ENCODE data around the gene MESP2. TPM values are rescaled to one million over a fixed set of nuclear protein-coding genes. Genes with fewer than 3 reads are reported as not detected.

MESP2 gene
- total RNA-seq, 1 donor from 2014 or later = not detected

GRCh38 chr15:89823836-89824606 is 47.9 kb downstream of the MESP2 start:
- no peak for TF ChIP-seq CTCF (IDR thresholded peaks at IDR 0.05)
- no peaks in the 10 kb centered on the region for H3K9me3 ChIP-seq
- no peaks in the 10 kb centered on the region for H3K36me3 ChIP-seq
- H3K27ac ChIP-seq = no peak overlapping the region
- DNase-seq = peak; percentile 37
- intact Hi-C loops (cut with DNase I) = no loop called here
- peaks cover 18% of the 10 kb centered on the region for H3K4me1 ChIP-seq
- ATAC-seq = no peak
- no peak overlapping the region for H3K4me3 ChIP-seq
- H3K27me3 ChIP-seq = no peaks in the 10 kb centered on the region

GRCh38 chr15:89824607-89824867 is 48.4 kb downstream of the MESP2 start:
- intact Hi-C loops (cut with DNase I) = no loop called here
- H3K4me1 ChIP-seq = peaks cover 20% of the 10 kb centered on the region
- TF ChIP-seq CTCF (IDR thresholded peaks at IDR 0.05) = no peak
- DNase-seq = peak; percentile 49
- no peaks in the 10 kb centered on the region for H3K36me3 ChIP-seq
- no peaks in the 10 kb centered on the region for H3K9me3 ChIP-seq
- no peak overlapping the region for H3K4me3 ChIP-seq
- no peaks in the 10 kb centered on the region for H3K27me3 ChIP-seq
- no peak for ATAC-seq
- no peak overlapping the region for H3K27ac ChIP-seq

- H3K36me3 ChIP-seq = no peaks in the 10 kb centered on the region
- ATAC-seq (peak; percentile 67), DNase-seq (peak; percentile 65)
- H3K27ac ChIP-seq = peak overlapping the region; percentile 30
- H3K4me3 ChIP-seq = no peak overlapping the region
- H3K9me3 ChIP-seq = no peaks in the 10 kb centered on the region
- TF ChIP-seq CTCF (IDR thresholded peaks at IDR 0.05) = no peak
- intact Hi-C loops (cut with DNase I) = no loop called here
- peaks cover 20% of the 10 kb centered on the region for H3K4me1 ChIP-seq
- no peaks in the 10 kb centered on the region for H3K27me3 ChIP-seq
Observed at GRCh38 chr15:89825271-89825940, 49.3 kb downstream of the MESP2 start.

GRCh38 chr15:89826671-89827655 is 50.8 kb downstream of the MESP2 start:
- TF ChIP-seq CTCF (IDR thresholded peaks at IDR 0.05) = no peak
- Histone ChIP-seq H3K4me3 (no peak overlapping the region), H3K4me1 (peaks cover 20% of the 10 kb centered on the region), H3K36me3 (peaks cover 3% of the 10 kb centered on the region), H3K9me3 (no peaks in the 10 kb centered on the region), H3K27me3 (no peaks in the 10 kb centered on the region), H3K27ac (no peak overlapping the region)
- DNase-seq (peak; percentile 36), ATAC-seq (no peak)
- intact Hi-C loops (cut with DNase I) = no loop called here

- peak; percentile 1 for ATAC-seq
- Histone ChIP-seq H3K4me3 (no peak overlapping the region), H3K9me3 (no peaks in the 10 kb centered on the region), H3K27ac (peak overlapping the region; percentile 30), H3K36me3 (peaks cover 3% of the 10 kb centered on the region), H3K4me1 (peaks cover 20% of the 10 kb centered on the region), H3K27me3 (no peaks in the 10 kb centered on the region)
- DNase-seq = no peak
- intact Hi-C loops (cut with DNase I) = no loop called here
- TF ChIP-seq CTCF (IDR thresholded peaks at IDR 0.05) = no peak
Observed at GRCh38 chr15:89827829-89828228, 51.7 kb downstream of the MESP2 start.

Other genes with a start within 250 kb of the MESP2 start
- gene TICRR, start 200.9 kb upstream of the MESP2 start, total RNA-seq = 0.09 TPM
- gene KIF7, start 120.9 kb upstream of the MESP2 start, total RNA-seq = 2.1 TPM
- gene PLIN1, start 97.0 kb upstream of the MESP2 start, total RNA-seq = 1.1 TPM
- gene PEX11A, start 85.6 kb upstream of the MESP2 start, total RNA-seq = 9.1 TPM
- gene WDR93, start 85.5 kb upstream of the MESP2 start, total RNA-seq = not detected
- gene MESP1, start 25.1 kb upstream of the MESP2 start, total RNA-seq = 4.9 TPM
- 42.6 TPM for gene ANPEP, start 38.5 kb downstream of the MESP2 start, total RNA-seq
- gene AP3S2, start 117.7 kb downstream of the MESP2 start, total RNA-seq = 32.1 TPM
- 30.5 TPM for gene ARPIN, start 136.6 kb downstream of the MESP2 start, total RNA-seq
- gene ZNF710, start 225.0 kb downstream of the MESP2 start, total RNA-seq = 47.9 TPM